Fibroblast of lung (primary cell): Measurements from ENCODE around the gene FAM228A.
A peak's percentile ranks its signal among the peaks of the same experiment; 100 is the strongest.

ENCODE experiments used
- CTCF ChIP-seq, 2 donors: IDR thresholded peaks in 1 of 2; conservative IDR thresholded peaks in 1 of 2; 1 replicate in 1 of 2; 2 replicates in 1 of 2; pipeline ENCODE4 v1.5.1; 2011 to 2012; ENCODE audit warnings: low read length in 2 of 2, control low read depth in 1 of 2, inconsistent platforms in 1 of 2, low read depth in 1 of 2, mild to moderate bottlenecking in 1 of 2
- EZH2 ChIP-seq: IDR thresholded peaks from 2 replicates; pipeline ENCODE4 v1.5.1; 2012; ENCODE audit warnings: low read length, control low read depth, mild to moderate bottlenecking; ENCODE audit errors: missing control alignments

GRCh38 chr2:24175631-24176187, 856 bp downstream of the FAM228A start:
- TF ChIP-seq EZH2, result no peak
- TF ChIP-seq CTCF (conservative IDR thresholded peaks at IDR 0.05 in 1 of 2, IDR thresholded peaks at IDR 0.05 in 1 of 2; ENCODE audit: low read depth in 1 of 2, low read length in 2 of 2), result peak in 1 of 2 donors; percentile 20
